Measurements from ENCODE around the gene LHPP.
"Not testable (repeated sequence)": the region's sequence is repeated elsewhere in the genome, so short reads cannot be mapped to it uniquely, and the experiment has no call there.

Gene LHPP

GRCh38 chr10:124546957-124547646, 85.5 kb downstream of the LHPP start (continued):
- no peak for TF ChIP-seq TSHZ1 (tag by site-specific recombination; IDR thresholded peaks at IDR 0.05; ENCODE audit: borderline replicate concordance)
- TF ChIP-seq ZNF701 (tag by site-specific recombination; IDR thresholded peaks at IDR 0.05) = no peak
- no peak for TF ChIP-seq ZNF624 (tag by site-specific recombination; IDR thresholded peaks at IDR 0.05)

GRCh38 chr10:124547647-124548168, 86.1 kb downstream of the LHPP start:
- H3K4me3 ChIP-seq (ENCODE audit: low read depth, low read length) = no peak overlapping the region
- POLR2A ChIA-PET = no interaction called here
- H3K36me3 ChIP-seq (ENCODE audit: control insufficient read depth in 2 of 2, insufficient read depth in 1 of 2, low read length in 2 of 2) = no peaks in the 10 kb centered on the region
- no peak for TF ChIP-seq SCRT2 (tag by site-specific recombination; IDR thresholded peaks at IDR 0.05)
- no peak for TF ChIP-seq ZNF639 (tag by site-specific recombination; IDR thresholded peaks at IDR 0.05)
- TF ChIP-seq ZNF394 (tag by site-specific recombination; IDR thresholded peaks at IDR 0.05; ENCODE audit: borderline replicate concordance) = no peak
- TF ChIP-seq ZNF335 (tag by site-specific recombination; conservative IDR thresholded peaks at IDR 0.05) = no peak
- TF ChIP-seq ZBTB1 (tag by site-specific recombination; IDR thresholded peaks at IDR 0.05) = no peak
- no peak for TF ChIP-seq ZNF266 (tag by site-specific recombination; IDR thresholded peaks at IDR 0.05; ENCODE audit: low read depth)
- TF ChIP-seq ZBTB49 (tag by site-specific recombination; IDR thresholded peaks at IDR 0.05; ENCODE audit: low read depth) = no peak
- TF ChIP-seq ZNF184 (tag by site-specific recombination; IDR thresholded peaks at IDR 0.05) = no peak
- no peak for TF ChIP-seq ZNF112 (tag by site-specific recombination; IDR thresholded peaks at IDR 0.05)
- H3K9me3 ChIP-seq (ENCODE audit: control insufficient read depth, insufficient read depth, low read depth, low read length) = no peaks in the 10 kb centered on the region
- CTCF ChIA-PET = interaction anchor here (1.1 kb wide), 1 partner anchor 197 kb away, joined by 3 read pairs; no protein-coding TSS in a partner anchor
- no peak overlapping the region for H3K27ac ChIP-seq (ENCODE audit: extremely low read depth, low read depth, low read length)
- H3K4me1 ChIP-seq (ENCODE audit: control insufficient read depth, insufficient read depth, low read length) = no peaks in the 10 kb centered on the region

- POLR2A ChIA-PET = not testable (repeated sequence)
These were observed 87.5 kb downstream of the LHPP start for GRCh38 chr10:124549171-124549570.

More at GRCh38 chr10:124549171-124549570, 87.5 kb downstream of the LHPP start:
- H3K27ac ChIP-seq (ENCODE audit: extremely low read depth, low read depth, low read length); H3K4me3 ChIP-seq (ENCODE audit: low read depth, low read length); H3K9me3 ChIP-seq (ENCODE audit: control insufficient read depth, insufficient read depth, low read depth, low read length); H3K4me1 ChIP-seq (ENCODE audit: control insufficient read depth, insufficient read depth, low read length); CTCF ChIA-PET; H3K36me3 ChIP-seq (ENCODE audit: control insufficient read depth in 2 of 2, insufficient read depth in 1 of 2, low read length in 2 of 2): not testable (repeated sequence)
- TF ChIP-seq ZNF121 (tag by site-specific recombination; IDR thresholded peaks at IDR 0.05) = peak; percentile 91
